NCI-H748 (cell line): ENCODE data around the gene AGTRAP.

Source experiments
- DNase-seq: peaks from one replicate; lab custom pipeline; 2025; ENCODE audit not compliant: unreplicated experiment; lab: John Stamatoyannopoulos, UW

AGTRAP gene

DNA sequence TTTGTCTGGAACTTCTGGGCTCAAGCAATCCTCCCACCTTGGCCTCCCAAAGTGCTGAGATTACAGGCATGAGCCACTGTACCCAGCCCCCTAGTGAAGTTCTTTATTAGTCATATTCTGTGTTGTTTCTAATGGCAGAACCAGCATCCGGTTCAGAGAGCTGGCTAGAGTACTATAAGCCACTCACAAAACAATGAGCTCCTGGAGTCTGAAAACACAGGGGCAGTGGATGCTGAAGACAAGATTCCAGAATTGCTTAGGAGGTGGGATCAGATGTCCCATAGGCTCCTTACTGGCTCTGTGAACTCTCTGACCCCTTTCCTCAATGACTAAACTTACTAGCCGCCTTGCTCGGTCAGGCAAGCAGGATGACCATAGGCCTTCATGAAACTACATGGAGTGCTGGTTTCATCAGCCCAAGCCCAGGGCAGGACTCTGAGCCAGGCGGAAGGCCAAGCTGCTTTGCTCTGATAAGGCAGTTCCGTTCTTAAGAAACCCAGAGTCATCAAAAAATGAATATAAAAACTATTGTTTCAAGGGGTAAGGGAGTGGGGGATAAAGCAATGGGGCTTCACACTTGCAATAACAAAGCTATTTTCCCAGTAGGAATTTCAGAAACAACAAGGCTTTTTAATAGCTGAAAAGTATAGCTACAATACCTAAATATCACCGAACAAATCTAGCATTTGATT is 61.7 kb downstream of the AGTRAP start:
- no peak for DNase-seq

- no peak for DNase-seq
Measured at GRCh38 chr1:11799099-11799498, 63.2 kb downstream of the AGTRAP start.

DNA sequence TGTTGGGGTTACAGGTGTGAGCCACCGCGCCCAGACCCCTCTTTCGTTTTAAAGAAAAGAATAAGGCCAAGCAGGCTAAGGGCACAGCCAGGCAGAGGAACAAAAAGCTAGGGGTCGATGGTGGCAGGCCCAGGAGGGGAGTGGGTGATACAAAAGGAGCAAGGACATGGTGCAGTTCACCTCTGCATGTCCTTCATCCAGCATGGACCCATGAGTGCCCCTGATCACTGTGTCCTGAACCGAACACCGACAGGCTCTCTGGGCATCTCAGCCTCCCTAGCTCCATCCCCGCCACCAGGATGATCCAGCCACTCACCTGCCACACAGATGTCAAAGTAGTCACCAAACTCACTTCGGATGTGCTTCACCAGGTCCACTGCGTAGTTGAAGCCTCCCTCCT is 64.0 kb downstream of the AGTRAP start:
- no peak for DNase-seq

- no peak for DNase-seq
Measured at GRCh38 chr1:11800391-11800755, 64.4 kb downstream of the AGTRAP start.
